ENCODE data around the gene BTRC. TPM values are rescaled to one million over a fixed set of nuclear protein-coding genes. Genes with fewer than 3 reads are reported as not detected.

Gene BTRC
- total RNA-seq, 1 experiment from 2014 or later: 22.4 TPM

GRCh38 chr10:101577121-101577871 lies 223.3 kb downstream of the BTRC start:
- H3K4me3 Mint-ChIP-seq: no peak overlapping the region
- ChIA-PET POLR2A (interaction anchor here (0.7 kb wide), 1 partner anchor 241 kb away, joined by 6 read pairs; the partner anchor contains the start of gene OGA), CTCF (interaction anchor here (0.8 to 2.0 kb wide), 4 partner anchors 10 to 289 kb away, joined by 3 to 10 read pairs (median 3); partner anchors contain the start of gene POLL)
- H3K4me1 Mint-ChIP-seq: peaks cover 24% of the 10 kb centered on the region
- ATAC-seq (no peak), DNase-seq (ENCODE audit: low spot score) (no peak)
- peaks cover 3% of the 10 kb centered on the region; the same call in 1 of the 2 replicates for H3K9me3 Mint-ChIP-seq
- H3K36me3 Mint-ChIP-seq: peaks cover 18% of the 10 kb centered on the region
- H3K27ac Mint-ChIP-seq: no peak overlapping the region
- peaks cover 17% of the 10 kb centered on the region for H3K27me3 Mint-ChIP-seq (ENCODE audit: low read depth)
- no peak for TF ChIP-seq ZSCAN18 (CRISPR knock-in tag; IDR thresholded peaks at IDR 0.05)
- no peak for TF ChIP-seq NFATC4 (CRISPR knock-in tag; IDR thresholded peaks at IDR 0.05)
- no peak for TF ChIP-seq ZNF425 (CRISPR knock-in tag; conservative IDR thresholded peaks at IDR 0.05)
- TF ChIP-seq FOXP4 (CRISPR knock-in tag; IDR thresholded peaks at IDR 0.05): no peak
- no peak for TF ChIP-seq SP1 (CRISPR knock-in tag; conservative IDR thresholded peaks at IDR 0.05)
- no peak for TF ChIP-seq NFYB (CRISPR knock-in tag; conservative IDR thresholded peaks at IDR 0.05; ENCODE audit: low read depth)
- TF ChIP-seq GRHL2 (CRISPR knock-in tag; IDR thresholded peaks at IDR 0.05; ENCODE audit: insufficient replicate concordance, severe bottlenecking): no peak
- TF ChIP-seq PRRX2 (CRISPR knock-in tag; IDR thresholded peaks at IDR 0.05): no peak
- TF ChIP-seq ATF3 (CRISPR knock-in tag; conservative IDR thresholded peaks at IDR 0.05): no peak
- TF ChIP-seq FOXK1 (CRISPR knock-in tag; IDR thresholded peaks at IDR 0.05): no peak
- TF ChIP-seq ZNF317 (CRISPR knock-in tag; IDR thresholded peaks at IDR 0.05; ENCODE audit: borderline replicate concordance, low read depth): no peak
- no peak for TF ChIP-seq MXD4 (CRISPR knock-in tag; IDR thresholded peaks at IDR 0.05; ENCODE audit: borderline replicate concordance)
- no peak for TF ChIP-seq ZNF219 (CRISPR knock-in tag; IDR thresholded peaks at IDR 0.05; ENCODE audit: borderline replicate concordance)
- no peak for TF ChIP-seq SMAD4 (CRISPR knock-in tag; IDR thresholded peaks at IDR 0.05)
- TF ChIP-seq SMAD3 (CRISPR knock-in tag; IDR thresholded peaks at IDR 0.05; ENCODE audit: borderline replicate concordance): no peak
- TF ChIP-seq ATF6 (CRISPR knock-in tag; IDR thresholded peaks at IDR 0.05): no peak
- TF ChIP-seq MAX (CRISPR knock-in tag; IDR thresholded peaks at IDR 0.05): no peak
